Left lung (tissue), 10 donors: ENCODE results near the gene ANGPTL2. TPM values are rescaled to one million over a fixed set of nuclear protein-coding genes. Genes with fewer than 3 reads are reported as not detected.

ENCODE experiments used
- ATAC-seq: fragments of 200-7000 bp; cut with Tn5 transposase; one replicate; pipeline ENCODE4 v1.9.1; 2020; ENCODE audit warnings: moderate library complexity
- DNase-seq, 4 donors: peaks; one replicate each; pipeline ENCODE4 v3.0.0-alpha.2; 2013 to 2020
- H3K27ac ChIP-seq, 2 donors: fragments of 200-600 bp; sonication (generic) in 1 of 2; one replicate each; pipeline versions ENCODE4 v1.5.0 to v1.8.0; 2020 to 2021
- H3K27me3 ChIP-seq, 2 donors: fragments of 200-600 bp; sonication (generic) in 1 of 2; one replicate each; pipeline versions ENCODE4 v1.5.0 to v1.8.0; 2020 to 2021
- H3K36me3 ChIP-seq, 2 donors: fragments of 200-600 bp; sonication (generic) in 1 of 2; one replicate each; pipeline versions ENCODE4 v1.5.0 to v1.8.0; 2020 to 2021
- H3K4me1 ChIP-seq, 2 donors: fragments of 200-600 bp; one replicate each; pipeline ENCODE4 v1.8.0; 2021
- H3K4me3 ChIP-seq, 2 donors: fragments of 200-600 bp; sonication (generic) in 1 of 2; one replicate each; pipeline versions ENCODE4 v1.5.0 to v1.8.0; 2020 to 2021; ENCODE audit warnings: mild to moderate bottlenecking in 1 of 2
- H3K9me3 ChIP-seq, 2 donors: fragments of 200-600 bp; sonication (generic) in 1 of 2; one replicate each; pipeline versions ENCODE4 v1.5.0 to v1.8.0; 2020 to 2021
- CTCF ChIP-seq, 2 donors: fragments of 200-600 bp; sonication (generic) in 1 of 2; IDR thresholded peaks; one replicate each; pipeline versions ENCODE4 v1.5.0 to v1.8.0; 2021; ENCODE audit warnings: antibody characterized with exemption in 2 of 2
- intact Hi-C, 2 donors: fragments of 100-400 bp; cut with DNase I; formaldehyde crosslinking; loops; one replicate each; pipeline versions ENCODE4 v1.11.2 to v1.14.2; 2022
- polyA plus RNA-seq, 6 donors: library from polyadenylated mRNA; unstranded; fragments of 120-200 nt; gene quantifications; one replicate each; pipeline ENCODE4 v1.2.1, GENCODE V29; 2013; ENCODE audit not compliant: insufficient read length in 6 of 6
- total RNA-seq, 2 donors: library from RNA; stranded (reverse); fragmentation: NEBNext Ultra II Directional; extraction: Animal tissue kit (Norgen Biotek cat#: 25700); gene quantifications; one replicate each; pipeline ENCODE4 v1.2.1, GENCODE V29; 2021
- donor health status: DM: no; HTN: yes; CAD: no.
- donor health status: DM: no; HTN: no; CAD: no.

The ANGPTL2 gene
- total and polyA plus RNA-seq, 8 donors = 22.7 to 34.7 (median 30.1) TPM

- H3K4me3 ChIP-seq = no peak overlapping the region
- H3K27ac ChIP-seq = no peak overlapping the region
- no peaks in the 10 kb centered on the region for H3K9me3 ChIP-seq
- intact Hi-C loops = no loop called here
- TF ChIP-seq CTCF (IDR thresholded peaks at IDR 0.05) = no peak
- H3K4me1 ChIP-seq = peaks cover 3 to 6% of the 10 kb centered on the region in 2 donors
- DNase-seq = no peak
- no peaks in the 10 kb centered on the region for H3K36me3 ChIP-seq
- no peaks in the 10 kb centered on the region for H3K27me3 ChIP-seq
- ATAC-seq = no peak
Observed at GRCh38 chr9:127139071-127139731, 16.8 kb upstream of the ANGPTL2 start.

DNA sequence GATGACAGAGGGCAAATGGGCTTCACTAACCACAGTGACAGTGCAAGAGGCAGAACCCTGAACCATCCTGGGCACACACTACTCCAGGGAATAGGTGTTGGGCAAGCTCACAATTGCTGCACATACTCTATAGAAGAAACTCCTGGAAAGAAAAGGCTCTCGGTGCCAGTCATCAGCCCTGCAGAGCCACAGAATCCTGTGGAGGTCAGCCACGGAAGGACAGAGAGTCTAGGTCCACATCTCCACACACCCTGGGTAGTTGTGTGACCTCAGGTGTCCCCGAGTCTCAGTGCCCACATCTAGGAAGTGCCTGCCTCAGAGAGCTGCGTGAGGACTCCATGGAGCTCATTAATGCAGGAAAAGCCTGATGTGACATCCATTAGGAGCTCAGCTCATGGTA is 16.0 kb upstream of the ANGPTL2 start:
- H3K27me3 ChIP-seq = no peaks in the 10 kb centered on the region
- no peak for DNase-seq
- H3K4me1 ChIP-seq = peaks cover 7 to 12% of the 10 kb centered on the region in 2 donors
- intact Hi-C loops = no loop called here
- TF ChIP-seq CTCF (IDR thresholded peaks at IDR 0.05) = no peak
- no peak overlapping the region for H3K27ac ChIP-seq
- no peaks in the 10 kb centered on the region for H3K9me3 ChIP-seq
- H3K36me3 ChIP-seq = no peaks in the 10 kb centered on the region
- ATAC-seq = no peak
- no peak overlapping the region for H3K4me3 ChIP-seq

GRCh38 chr9:127137640-127138360 is 15.4 kb upstream of the ANGPTL2 start:
- Histone ChIP-seq H3K9me3 (no peaks in the 10 kb centered on the region), H3K4me3 (no peak overlapping the region), H3K36me3 (no peaks in the 10 kb centered on the region), H3K27me3 (no peaks in the 10 kb centered on the region), H3K4me1 (peaks cover 14 to 17% of the 10 kb centered on the region in 2 donors), H3K27ac (no peak overlapping the region)
- no peak for ATAC-seq
- TF ChIP-seq CTCF (IDR thresholded peaks at IDR 0.05) = no peak
- intact Hi-C loops = no loop called here
- no peak for DNase-seq

- TF ChIP-seq CTCF (IDR thresholded peaks at IDR 0.05) = no peak
Observed at GRCh38 chr9:127136880-127137639, 14.6 kb upstream of the ANGPTL2 start.

More at GRCh38 chr9:127136880-127137639, 14.6 kb upstream of the ANGPTL2 start:
- H3K27ac ChIP-seq = no peak overlapping the region
- DNase-seq (peak in 1 of 4 donors; percentile 24), ATAC-seq (no peak)
- no peaks in the 10 kb centered on the region for H3K27me3 ChIP-seq
- no peak overlapping the region for H3K4me3 ChIP-seq
- no peaks in the 10 kb centered on the region for H3K36me3 ChIP-seq
- intact Hi-C loops = no loop called here
- peaks cover 15 to 17% of the 10 kb centered on the region in 2 donors for H3K4me1 ChIP-seq
- H3K9me3 ChIP-seq = no peaks in the 10 kb centered on the region
